H9 (cell line): ENCODE measurements around the gene VAMP2. TPM values are rescaled to one million over a fixed set of nuclear protein-coding genes. Genes with fewer than 3 reads are reported as not detected.

Source experiments
- DNase-seq: peaks from one replicate; pipeline ENCODE4 v3.0.0-alpha.2; 2017
- H2AFZ ChIP-seq: one replicate; pipeline ENCODE4 v1.6.1; 2013; ENCODE audit warnings: mild to moderate bottlenecking, low read length, control low read depth, moderate library complexity
- H2AK5ac ChIP-seq: 2 replicates; pipeline ENCODE4 v1.6.1; 2013; ENCODE audit warnings: low read length, control low read depth, mixed read lengths; ENCODE audit not compliant: insufficient read length
- H2BK120ac ChIP-seq: one replicate; pipeline ENCODE4 v1.6.1; 2013; ENCODE audit warnings: low read depth, mild to moderate bottlenecking, low read length, control low read depth, inconsistent platforms; ENCODE audit not compliant: poor library complexity, severe bottlenecking
- H2BK12ac ChIP-seq: 2 replicates; pipeline ENCODE4 v1.6.1; 2013; ENCODE audit warnings: low read length, control low read depth, mixed read lengths, low read depth; ENCODE audit not compliant: insufficient read length
- H2BK15ac ChIP-seq: 2 replicates; pipeline ENCODE4 v1.6.1; 2013; ENCODE audit warnings: low read depth, low read length, control low read depth
- H2BK20ac ChIP-seq: one replicate; pipeline ENCODE4 v1.6.1; 2013; ENCODE audit warnings: low read depth, mild to moderate bottlenecking, low read length, control low read depth, inconsistent platforms; ENCODE audit not compliant: poor library complexity, severe bottlenecking
- H2BK5ac ChIP-seq: 2 replicates; pipeline ENCODE4 v1.6.1; 2013; ENCODE audit warnings: low read length, control low read depth, mixed read lengths; ENCODE audit not compliant: insufficient read length
- H3K14ac ChIP-seq: 2 replicates; pipeline ENCODE4 v1.6.1; 2013; ENCODE audit warnings: low read length, control low read depth; ENCODE audit not compliant: insufficient read depth
- H3K18ac ChIP-seq: 2 replicates; pipeline ENCODE4 v1.6.1; 2013; ENCODE audit warnings: low read depth, mild to moderate bottlenecking, mixed read lengths, low read length, control low read depth; ENCODE audit not compliant: insufficient read length
- H3K23ac ChIP-seq: 2 replicates; pipeline ENCODE4 v1.6.1; 2013; ENCODE audit warnings: low read length, control low read depth, mixed read lengths, low read depth; ENCODE audit not compliant: insufficient read length
- H3K23me2 ChIP-seq: 2 replicates; pipeline ENCODE4 v1.6.1; 2013; ENCODE audit warnings: low read depth, mild to moderate bottlenecking, mixed read lengths, low read length, control low read depth; ENCODE audit not compliant: insufficient read length, poor library complexity, severe bottlenecking
- H3K27ac ChIP-seq: 2 replicates; pipeline ENCODE4 v1.5.1; 2013; ENCODE audit warnings: low read length, control low read depth, mixed read lengths, low read depth; ENCODE audit not compliant: insufficient read length
- H3K27me3 ChIP-seq: 2 replicates; pipeline ENCODE4 v1.6.1; 2013; ENCODE audit warnings: low read length, control low read depth, inconsistent platforms; ENCODE audit not compliant: insufficient read depth
- H3K4ac ChIP-seq: 2 replicates; pipeline ENCODE4 v1.6.1; 2013; ENCODE audit warnings: low read depth, mild to moderate bottlenecking, control low read depth, inconsistent platforms, low read length, moderate library complexity
- H3K4me1 ChIP-seq: 2 replicates; pipeline ENCODE4 v1.6.1; 2013; ENCODE audit warnings: low read length, control low read depth, inconsistent platforms; ENCODE audit not compliant: insufficient read depth
- H3K4me2 ChIP-seq: 2 replicates; pipeline ENCODE4 v1.6.1; 2013; ENCODE audit warnings: low read length, control low read depth, mixed read lengths; ENCODE audit not compliant: insufficient read length, insufficient read depth
- H3K56ac ChIP-seq: 2 replicates; pipeline ENCODE4 v1.6.1; 2013; ENCODE audit warnings: low read depth, mild to moderate bottlenecking, mixed read lengths, low read length, control low read depth; ENCODE audit not compliant: insufficient read length
- H3K79me1 ChIP-seq: 2 replicates; pipeline ENCODE4 v1.6.1; 2013; ENCODE audit warnings: low read depth, mild to moderate bottlenecking, moderate library complexity, low read length, control low read depth, inconsistent platforms; ENCODE audit not compliant: insufficient read depth, poor library complexity, severe bottlenecking
- H3K79me2 ChIP-seq: 2 replicates; pipeline ENCODE4 v1.6.1; 2013; ENCODE audit warnings: low read length, control low read depth, inconsistent platforms; ENCODE audit not compliant: insufficient read depth
- H3K9ac ChIP-seq: 2 replicates; pipeline ENCODE4 v1.6.1; 2013; ENCODE audit warnings: low read length, control low read depth, mixed read lengths; ENCODE audit not compliant: insufficient read length; ENCODE audit errors: extremely low read depth
- H3K9me3 ChIP-seq: one replicate; pipeline ENCODE4 v1.6.1; 2013; ENCODE audit warnings: low read depth, low read length, inconsistent platforms; ENCODE audit not compliant: control insufficient read depth
- H3T11ph ChIP-seq: one replicate; pipeline ENCODE4 v1.6.1; 2013; ENCODE audit warnings: mild to moderate bottlenecking, low read length, control low read depth, inconsistent platforms
- H4K20me1 ChIP-seq: one replicate; pipeline ENCODE4 v1.6.1; 2013; ENCODE audit not compliant: control insufficient read depth, insufficient read length, insufficient read depth
- H4K5ac ChIP-seq: 2 replicates; pipeline ENCODE4 v1.6.1; 2013; ENCODE audit warnings: low read depth, mild to moderate bottlenecking, mixed read lengths, low read length, control low read depth; ENCODE audit not compliant: insufficient read length
- H4K8ac ChIP-seq: replicated peaks from 2 replicates; pipeline ENCODE4 v1.6.1; 2013; ENCODE audit warnings: low read length, control low read depth, mixed read lengths, low read depth; ENCODE audit not compliant: insufficient read length
- H4K91ac ChIP-seq: 2 replicates; pipeline ENCODE4 v1.6.1; 2013; ENCODE audit warnings: low read depth, mild to moderate bottlenecking, moderate library complexity, mixed read lengths, low read length, control low read depth; ENCODE audit not compliant: insufficient read length
- H3K27ac Mint-ChIP-seq, 3 experiments: 2 replicates in 2 of 3; 3 replicates in 1 of 3; pipeline ENCODE4 v1.8.0; 2020 to 2021; ENCODE audit warnings: mixed read lengths in 3 of 3, mild to moderate bottlenecking in 1 of 3, moderate library complexity in 1 of 3
- H3K27me3 Mint-ChIP-seq: 2 replicates; pipeline ENCODE4 v1.8.0; 2021; ENCODE audit warnings: low read depth, mild to moderate bottlenecking, moderate library complexity, mixed read lengths
- H3K36me3 Mint-ChIP-seq, 3 experiments: 2 replicates in 2 of 3; 3 replicates in 1 of 3; pipeline ENCODE4 v1.8.0; 2020 to 2021; ENCODE audit warnings: low read depth in 3 of 3, mixed read lengths in 3 of 3; ENCODE audit not compliant: insufficient read depth in 1 of 3
- H3K4me1 Mint-ChIP-seq, 2 experiments: 2 replicates each; pipeline ENCODE4 v1.8.0; 2020; ENCODE audit warnings: mixed read lengths in 2 of 2
- H3K4me3 Mint-ChIP-seq, 2 experiments: 2 replicates in 1 of 2; 3 replicates in 1 of 2; pipeline ENCODE4 v1.8.0; 2020 to 2021; ENCODE audit warnings: mild to moderate bottlenecking in 2 of 2, mixed read lengths in 2 of 2, moderate library complexity in 1 of 2
- H3K9me3 Mint-ChIP-seq, 2 experiments: 2 replicates in 1 of 2; 3 replicates in 1 of 2; pipeline ENCODE4 v1.8.0; 2020; ENCODE audit warnings: mild to moderate bottlenecking in 2 of 2, mixed read lengths in 2 of 2, moderate library complexity in 1 of 2
- WGBS: extraction: QIAGEN DNeasy Blood & Tissue Kit; methylation state at CpG from one replicate; pipeline ENCODE4 v1.1.7; 2013; ENCODE audit warnings: missing lambda C conversion rate, low lambda C conversion rate, mixed read lengths; ENCODE audit not compliant: insufficient read length; ENCODE audit errors: extremely low coverage; 5-methylcytosine and 5-hydroxymethylcytosine counted together
- total RNA-seq: library from RNA; stranded (reverse); gene quantifications from 2 replicates; pipeline ENCODE4 v1.2.1, GENCODE V29; 2021
- TF ChIP-seq, protein P1 (sequence below): fragments of 200-600 bp; sonication (generic); conservative IDR thresholded peaks from 3 replicates; pipeline ENCODE4 v1.8.0; 2021; ENCODE audit warnings: antibody characterized with exemption, mild to moderate bottlenecking

VAMP2 gene
- total RNA-seq, 1 experiment from 2014 or later: 22.8 TPM

DNA sequence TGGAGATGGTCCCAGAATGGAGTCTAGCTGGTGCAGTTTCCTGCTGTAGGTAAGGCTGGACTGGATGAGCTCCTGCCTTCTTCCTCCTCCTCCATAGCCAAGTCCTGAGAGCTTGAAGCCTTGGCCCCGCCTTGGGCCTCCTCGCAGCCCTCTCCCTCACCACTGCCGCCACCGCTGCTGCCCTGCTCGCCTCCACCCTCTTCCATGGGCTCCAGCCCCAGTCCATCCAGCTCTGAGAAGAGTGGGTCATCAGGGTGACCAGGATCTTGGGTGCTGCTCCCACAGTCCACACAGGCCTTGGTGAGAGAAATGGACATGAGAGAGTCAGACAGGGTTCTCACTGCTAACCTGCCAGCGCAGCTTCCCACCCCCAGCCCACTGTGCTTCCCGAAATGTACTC lies 21.7 kb downstream of the VAMP2 start:
- Histone ChIP-seq H4K20me1 (no peaks in the 10 kb centered on the region), H3K18ac (no peak overlapping the region), H3K9me3 (no peaks in the 10 kb centered on the region), H3K23ac (no peak overlapping the region), H2BK15ac (no peak overlapping the region), H2AFZ (no peak overlapping the region), H2AK5ac (no peak overlapping the region), H3K27ac (no peak overlapping the region), H3K27me3 (no peaks in the 10 kb centered on the region), H2BK120ac (no peak overlapping the region), H3K14ac (no peak overlapping the region), H3T11ph (no peak overlapping the region), H2BK5ac (no peak overlapping the region), H3K4me1 (no peaks in the 10 kb centered on the region), H2BK12ac (no peak overlapping the region), H3K4me2 (no peak overlapping the region), H4K91ac (no peak overlapping the region), H3K56ac (no peak overlapping the region), H4K8ac (no peak overlapping the region), H2BK20ac (no peak overlapping the region), H3K79me2 (no peaks in the 10 kb centered on the region), H3K4ac (no peak overlapping the region), H4K5ac (no peak overlapping the region), H3K23me2 (peaks cover 8% of the 10 kb centered on the region), H3K9ac (no peak overlapping the region), H3K79me1 (no peaks in the 10 kb centered on the region)
- H3K4me3 Mint-ChIP-seq: no peak overlapping the region
- no CpG with 5 or more reads among the region's 7 CpGs for WGBS
- no peak for DNase-seq
- no peaks in the 10 kb centered on the region for H3K9me3 Mint-ChIP-seq
- TF ChIP-seq, protein P1, sequence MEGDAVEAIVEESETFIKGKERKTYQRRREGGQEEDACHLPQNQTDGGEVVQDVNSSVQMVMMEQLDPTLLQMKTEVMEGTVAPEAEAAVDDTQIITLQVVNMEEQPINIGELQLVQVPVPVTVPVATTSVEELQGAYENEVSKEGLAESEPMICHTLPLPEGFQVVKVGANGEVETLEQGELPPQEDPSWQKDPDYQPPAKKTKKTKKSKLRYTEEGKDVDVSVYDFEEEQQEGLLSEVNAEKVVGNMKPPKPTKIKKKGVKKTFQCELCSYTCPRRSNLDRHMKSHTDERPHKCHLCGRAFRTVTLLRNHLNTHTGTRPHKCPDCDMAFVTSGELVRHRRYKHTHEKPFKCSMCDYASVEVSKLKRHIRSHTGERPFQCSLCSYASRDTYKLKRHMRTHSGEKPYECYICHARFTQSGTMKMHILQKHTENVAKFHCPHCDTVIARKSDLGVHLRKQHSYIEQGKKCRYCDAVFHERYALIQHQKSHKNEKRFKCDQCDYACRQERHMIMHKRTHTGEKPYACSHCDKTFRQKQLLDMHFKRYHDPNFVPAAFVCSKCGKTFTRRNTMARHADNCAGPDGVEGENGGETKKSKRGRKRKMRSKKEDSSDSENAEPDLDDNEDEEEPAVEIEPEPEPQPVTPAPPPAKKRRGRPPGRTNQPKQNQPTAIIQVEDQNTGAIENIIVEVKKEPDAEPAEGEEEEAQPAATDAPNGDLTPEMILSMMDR: no peak
- H3K36me3 Mint-ChIP-seq: peaks cover 14 to 55% (median 31%) of the 10 kb centered on the region in 3 experiments
- no peak overlapping the region for H3K27ac Mint-ChIP-seq
- H3K27me3 Mint-ChIP-seq: peaks cover 3% of the 10 kb centered on the region; the same call in 1 of the 2 replicates
- H3K4me1 Mint-ChIP-seq: peaks cover 2 to 3% of the 10 kb centered on the region in 2 experiments; a peak in 1 of 4 replicates
